HepG2 (cell line): ENCODE results near the gene RPGRIP1. TPM values are rescaled to one million over a fixed set of nuclear protein-coding genes. Genes with fewer than 3 reads are reported as not detected.

Experiments
- CREBL2 ChIP-seq: sonication (generic); formaldehyde crosslinking; IDR thresholded peaks from 2 replicates; pipeline ENCODE4 v1.8.1; 2023; ENCODE audit warnings: missing genetic modification reagents, mild to moderate bottlenecking, borderline replicate concordance
- GLMP ChIP-seq: sonication (generic); formaldehyde crosslinking; IDR thresholded peaks from 2 replicates; pipeline ENCODE4 v1.9.0; 2021; ENCODE audit warnings: missing genetic modification reagents, mild to moderate bottlenecking, borderline replicate concordance
- HMG20A ChIP-seq: IDR thresholded peaks from 2 replicates; pipeline ENCODE4 v1.6.1; 2016; ENCODE audit warnings: borderline replicate concordance
- KAT7 ChIP-seq: IDR thresholded peaks from 2 replicates; pipeline ENCODE4 v1.6.1; 2018; ENCODE audit warnings: borderline replicate concordance, missing compliant biosample characterization
- MED1 ChIP-seq: sonication (generic); formaldehyde crosslinking; IDR thresholded peaks from 2 replicates; pipeline ENCODE4 v1.4.0; 2020; ENCODE audit warnings: missing genetic modification reagents
- NFAT5 ChIP-seq: sonication (generic); formaldehyde crosslinking; IDR thresholded peaks from 2 replicates; pipeline ENCODE4 v1.4.0; 2020; ENCODE audit warnings: missing genetic modification reagents
- NPAS2 ChIP-seq: sonication (generic); formaldehyde crosslinking; IDR thresholded peaks from 2 replicates; pipeline ENCODE4 v1.8.0; 2022; ENCODE audit warnings: mild to moderate bottlenecking, missing genetic modification reagents, borderline replicate concordance
- NR2F2 ChIP-seq: IDR thresholded peaks from 2 replicates; pipeline ENCODE4 v1.6.1; 2012; ENCODE audit warnings: low read depth, inconsistent platforms, borderline replicate concordance
- RARG ChIP-seq: sonication (generic); formaldehyde crosslinking; IDR thresholded peaks from 2 replicates; pipeline ENCODE4 v1.4.0; 2020; ENCODE audit warnings: low read depth, mild to moderate bottlenecking, missing genetic modification reagents
- RXRA ChIP-seq: sonication (generic); formaldehyde crosslinking; IDR thresholded peaks from 2 replicates; pipeline ENCODE4 v1.5.1; 2020; ENCODE audit warnings: missing genetic modification reagents
- SAP130 ChIP-seq: IDR thresholded peaks from 2 replicates; pipeline ENCODE4 v1.6.1; 2016; ENCODE audit warnings: low read depth
- TBX2 ChIP-seq: sonication (generic); formaldehyde crosslinking; IDR thresholded peaks from 2 replicates; pipeline ENCODE4 v1.5.0; 2020; ENCODE audit warnings: missing genetic modification reagents, mild to moderate bottlenecking, borderline replicate concordance
- TOPORS ChIP-seq: sonication (generic); formaldehyde crosslinking; IDR thresholded peaks from 2 replicates; pipeline ENCODE4 v1.8.0; 2023; ENCODE audit warnings: mild to moderate bottlenecking, missing genetic modification reagents
- ZFP41 ChIP-seq: sonication (generic); formaldehyde crosslinking; IDR thresholded peaks from 2 replicates; pipeline ENCODE4 v1.4.0; 2020; ENCODE audit warnings: mild to moderate bottlenecking, missing genetic modification reagents, borderline replicate concordance
- ZMAT3 ChIP-seq: sonication (generic); formaldehyde crosslinking; conservative IDR thresholded peaks from 2 replicates; pipeline ENCODE4 v1.7.0; 2021; ENCODE audit warnings: missing genetic modification reagents
- ZNF138 ChIP-seq: sonication (generic); formaldehyde crosslinking; IDR thresholded peaks from 2 replicates; pipeline ENCODE4 v1.5.0; 2020; ENCODE audit warnings: mild to moderate bottlenecking, low read depth, missing genetic modification reagents
- ZNF280B ChIP-seq: sonication (generic); formaldehyde crosslinking; IDR thresholded peaks from 2 replicates; pipeline ENCODE4 v1.5.0; 2020; ENCODE audit warnings: missing genetic modification reagents, mild to moderate bottlenecking, borderline replicate concordance
- ZNF484 ChIP-seq: sonication (generic); formaldehyde crosslinking; IDR thresholded peaks from 2 replicates; pipeline ENCODE4 v1.5.1; 2020; ENCODE audit warnings: mild to moderate bottlenecking, low read depth, missing genetic modification reagents, borderline replicate concordance
- ZNF501 ChIP-seq: sonication (generic); formaldehyde crosslinking; IDR thresholded peaks from 2 replicates; pipeline ENCODE4 v1.5.1; 2020; ENCODE audit warnings: mild to moderate bottlenecking, moderate library complexity, missing genetic modification reagents
- ZNF567 ChIP-seq: sonication (generic); formaldehyde crosslinking; IDR thresholded peaks from 2 replicates; pipeline ENCODE4 v1.8.1; 2023; ENCODE audit warnings: mild to moderate bottlenecking, missing genetic modification reagents, borderline replicate concordance
- ZSCAN20 ChIP-seq: sonication (generic); formaldehyde crosslinking; IDR thresholded peaks from 2 replicates; pipeline ENCODE4 v1.4.0; 2020; ENCODE audit warnings: missing genetic modification reagents, mild to moderate bottlenecking, borderline replicate concordance
- ZSCAN29 ChIP-seq: sonication (generic); formaldehyde crosslinking; conservative IDR thresholded peaks from 2 replicates; pipeline ENCODE4 v1.4.0; 2020; ENCODE audit warnings: mild to moderate bottlenecking, missing genetic modification reagents
- polyA plus RNA-seq, 8 experiments: library from polyadenylated mRNA; depleted of rRNA in 3 of 8; stranded (reverse) in 7 of 8; unstranded in 1 of 8; fragments of >200 nt; fragmentation: Illumina TruSeq in 4 of 8; extraction: Trizol in 4 of 8; gene quantifications; 2 replicates each; pipeline versions ENCODE4 v1.2.1 to v1.2.3, GENCODE V29; 2011 to 2016; ENCODE audit warnings: low read depth in 4 of 8, missing spikeins in 1 of 8, mixed read lengths in 1 of 8; ENCODE audit not compliant: insufficient read depth in 1 of 8
- total RNA-seq, 5 experiments: library from RNA; depleted of rRNA; stranded (reverse); fragments of >200 nt; fragmentation: Illumina TruSeq; extraction: Trizol; gene quantifications; 2 replicates each; pipeline ENCODE4 v1.2.3, GENCODE V29; 2016; ENCODE audit warnings: low read depth in 1 of 5

Gene RPGRIP1
- total and polyA plus RNA-seq, 2 of the 13 experiments (the other 11 are each of a cell fraction or from before 2014, with no cell fraction given) = 0.13 to 1.1 TPM

- peak; percentile 80; the same call in 1 of the 2 replicates for TF ChIP-seq NFAT5 (CRISPR knock-in tag)
- TF ChIP-seq ZNF280B (CRISPR knock-in tag) = peak; percentile 96; the same call in 1 of the 2 replicates
- no peak for TF ChIP-seq ZNF138 (CRISPR knock-in tag)
- no peak for TF ChIP-seq NPAS2 (CRISPR knock-in tag)
- TF ChIP-seq ZMAT3 (CRISPR knock-in tag) = peak; percentile 92; the same call in 1 of the 2 replicates
- TF ChIP-seq ZNF501 (CRISPR knock-in tag) = peak; percentile 93
- TF ChIP-seq ZSCAN20 = 0 out of 2 replicates have a peak, but pooled peaks have one; percentile 75
- no peak for TF ChIP-seq HMG20A (CRISPR knock-in tag)
- peak; percentile 89 for TF ChIP-seq SAP130
- TF ChIP-seq TOPORS = peak; percentile 90
- TF ChIP-seq KAT7 (CRISPR knock-in tag) = no peak
- TF ChIP-seq TBX2 = peak; percentile 79
- TF ChIP-seq ZNF484 (CRISPR knock-in tag) = no peak
- no peak for TF ChIP-seq RARG (CRISPR knock-in tag)
- no peak for TF ChIP-seq ZNF567
- TF ChIP-seq GLMP (CRISPR knock-in tag) = no peak
- TF ChIP-seq CREBL2 (CRISPR knock-in tag) = peak; percentile 92; the same call in 1 of the 2 replicates
- TF ChIP-seq ZSCAN29 (CRISPR knock-in tag) = no peak; the same call in 1 of the 2 replicates
- TF ChIP-seq MED1 (CRISPR knock-in tag) = peak; percentile 69
- TF ChIP-seq NR2F2 = peak; percentile 66; the same call in 1 of the 2 replicates
- TF ChIP-seq RXRA = peak; percentile 60
- no peak; the same call in 1 of the 2 replicates for TF ChIP-seq ZFP41 (CRISPR knock-in tag)
Observed at GRCh38 chr14:21269252-21270046, 10.4 kb upstream of the RPGRIP1 start, which contains the start of gene HNRNPC (continued).
